ENCODE data around the gene NEURL1. TPM values are rescaled to one million over a fixed set of nuclear protein-coding genes. Genes with fewer than 3 reads are reported as not detected.

NEURL1 gene
- total RNA-seq, 1 donor from 2014 or later, result 12.0 TPM

DNA sequence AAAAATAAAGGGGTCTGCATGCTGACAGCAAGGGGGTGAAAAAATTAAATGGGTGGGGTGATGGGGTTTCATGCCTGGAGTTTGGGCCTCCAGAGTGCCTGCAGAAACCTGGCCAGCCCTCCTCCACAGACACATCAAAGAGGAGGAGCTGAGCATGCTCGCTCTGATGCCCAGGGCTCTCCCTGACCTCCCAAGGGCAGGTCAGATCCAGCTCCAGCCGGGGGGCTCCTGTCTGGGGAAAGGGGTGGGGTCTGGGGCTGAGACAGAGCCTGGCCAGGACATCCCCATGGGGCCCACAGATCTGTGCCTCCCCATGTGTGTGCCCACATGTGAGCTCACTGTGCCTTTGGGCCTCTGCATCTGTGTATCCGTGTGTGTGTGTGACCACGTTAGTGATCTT lies 33.9 kb upstream of the NEURL1 start:
- Histone ChIP-seq H3K4me1 (ENCODE audit: control insufficient read depth in 3 of 3, insufficient read depth in 3 of 3, low read length in 3 of 3) (no peaks in the 10 kb centered on the region), H3K27ac (ENCODE audit: low read depth, low read length) (no peak overlapping the region), H3K9me3 (ENCODE audit: control insufficient read depth in 3 of 3, low read length in 3 of 3) (no peaks in the 10 kb centered on the region), H3K4me3 (ENCODE audit: low read length in 3 of 3) (no peak overlapping the region), H3K9ac (ENCODE audit: low read depth in 1 of 3, low read length in 3 of 3) (no peak overlapping the region), H3K27me3 (ENCODE audit: control insufficient read depth in 3 of 3, insufficient read depth in 3 of 3, low read length in 3 of 3) (no peaks in the 10 kb centered on the region), H3K36me3 (ENCODE audit: control insufficient read depth in 3 of 3, insufficient read depth in 3 of 3, low read length in 3 of 3) (no peaks in the 10 kb centered on the region)

DNA sequence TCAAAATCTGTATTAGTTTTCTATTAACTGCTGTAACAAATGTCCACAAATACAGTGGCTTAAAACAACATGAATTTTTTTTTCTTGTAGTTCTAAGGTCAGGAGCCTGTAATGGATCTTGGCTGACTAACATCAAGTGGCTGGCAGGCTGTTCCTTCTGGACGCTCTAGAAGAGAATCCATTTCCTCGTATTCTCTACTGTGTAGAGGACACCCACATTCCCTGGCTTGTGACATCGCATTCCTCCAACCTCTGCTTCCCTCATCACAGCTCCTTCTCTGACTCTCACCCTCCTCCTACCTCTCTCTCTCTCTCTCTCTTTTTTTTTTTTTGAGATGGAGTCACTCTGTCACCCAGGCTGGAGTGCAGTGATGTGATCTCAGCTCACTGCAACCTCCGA lies 30.0 kb upstream of the NEURL1 start:
- no peak overlapping the region for H3K4me3 ChIP-seq (ENCODE audit: low read length in 3 of 3)

DNA sequence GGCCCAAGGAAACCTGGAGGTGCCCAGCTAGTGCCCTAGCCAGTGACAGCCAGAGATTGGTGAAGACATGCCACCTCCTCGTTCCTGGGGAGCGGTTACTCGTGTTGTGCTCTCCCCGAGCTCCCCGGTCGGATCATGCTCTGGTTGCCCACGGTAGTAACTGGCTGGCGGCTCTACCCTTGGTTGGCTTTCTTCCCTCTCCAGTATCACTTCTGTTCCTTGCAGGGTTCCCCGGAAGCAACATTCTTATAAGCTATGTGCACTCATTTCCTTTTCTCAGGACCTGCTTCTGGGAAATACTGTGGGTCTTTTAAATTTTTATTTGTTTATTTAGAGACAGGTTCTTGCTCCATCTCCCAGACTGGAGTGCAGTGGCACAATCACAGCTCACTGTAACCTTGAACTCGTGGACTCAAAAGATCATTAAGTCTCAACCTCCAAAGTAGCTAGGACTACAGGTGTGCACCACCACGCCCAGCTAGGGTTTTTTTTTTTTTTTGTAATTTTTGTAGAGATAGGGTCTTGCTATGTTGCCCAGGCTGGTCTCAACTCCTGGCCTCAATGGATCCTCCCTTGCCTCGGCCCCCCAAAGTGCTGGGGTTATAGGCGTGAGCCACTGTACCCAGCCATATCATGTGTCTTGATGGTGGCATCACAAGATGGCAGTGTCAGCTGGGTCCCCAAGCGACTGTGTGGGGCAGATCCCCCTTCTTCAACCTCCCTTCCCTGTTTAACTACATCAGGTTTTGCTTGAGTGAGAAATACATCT lies 27.9 kb upstream of the NEURL1 start:
- Histone ChIP-seq H3K4me1 (ENCODE audit: control insufficient read depth in 3 of 3, insufficient read depth in 3 of 3, low read length in 3 of 3) (peaks cover 0 to under 1% (median 0%) of the 10 kb centered on the region in 3 donors), H3K36me3 (ENCODE audit: control insufficient read depth in 3 of 3, insufficient read depth in 3 of 3, low read length in 3 of 3) (no peaks in the 10 kb centered on the region), H3K4me3 (ENCODE audit: low read length in 3 of 3) (no peak overlapping the region), H3K9ac (ENCODE audit: low read depth in 1 of 3, low read length in 3 of 3) (no peak overlapping the region), H3K27ac (ENCODE audit: low read depth, low read length) (no peak overlapping the region), H3K9me3 (ENCODE audit: control insufficient read depth in 3 of 3, low read length in 3 of 3) (no peaks in the 10 kb centered on the region), H3K27me3 (ENCODE audit: control insufficient read depth in 3 of 3, insufficient read depth in 3 of 3, low read length in 3 of 3) (no peaks in the 10 kb centered on the region)

More for the DNA sequence above, 30.0 kb upstream of the NEURL1 start:
- Histone ChIP-seq H3K4me1 (ENCODE audit: control insufficient read depth in 3 of 3, insufficient read depth in 3 of 3, low read length in 3 of 3) (no peaks in the 10 kb centered on the region), H3K9ac (ENCODE audit: low read depth in 1 of 3, low read length in 3 of 3) (no peak overlapping the region), H3K27ac (ENCODE audit: low read depth, low read length) (no peak overlapping the region), H3K9me3 (ENCODE audit: control insufficient read depth in 3 of 3, low read length in 3 of 3) (no peaks in the 10 kb centered on the region), H3K27me3 (ENCODE audit: control insufficient read depth in 3 of 3, insufficient read depth in 3 of 3, low read length in 3 of 3) (no peaks in the 10 kb centered on the region), H3K36me3 (ENCODE audit: control insufficient read depth in 3 of 3, insufficient read depth in 3 of 3, low read length in 3 of 3) (no peaks in the 10 kb centered on the region)

DNA sequence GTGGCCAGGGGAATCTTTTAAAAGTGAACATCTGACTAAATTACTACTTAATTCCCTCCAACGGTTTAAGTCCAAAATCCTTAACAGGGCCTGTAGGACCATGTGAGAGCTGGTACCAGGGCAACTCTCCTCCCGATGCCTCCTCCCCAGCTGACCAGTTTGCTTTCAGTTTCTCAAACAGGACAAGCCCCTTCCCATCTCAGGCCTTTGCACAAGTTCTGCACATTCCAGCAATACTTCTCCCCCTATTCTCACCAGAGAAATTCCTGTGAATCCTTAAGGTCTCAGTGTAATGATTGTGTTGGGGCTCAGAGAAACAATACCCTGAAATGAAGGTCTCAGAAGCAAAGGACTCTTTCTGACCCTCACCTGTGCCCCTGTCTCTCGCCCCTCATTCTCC lies 26.8 kb upstream of the NEURL1 start:
- H3K9me3 ChIP-seq (ENCODE audit: control insufficient read depth in 3 of 3, low read length in 3 of 3), result no peaks in the 10 kb centered on the region
- peaks cover 2 to 6% (median 3%) of the 10 kb centered on the region in 3 donors for H3K4me1 ChIP-seq (ENCODE audit: control insufficient read depth in 3 of 3, insufficient read depth in 3 of 3, low read length in 3 of 3)
- peaks cover 0 to 6% (median 0%) of the 10 kb centered on the region in 3 donors for H3K27me3 ChIP-seq (ENCODE audit: control insufficient read depth in 3 of 3, insufficient read depth in 3 of 3, low read length in 3 of 3)
- no peak overlapping the region for H3K9ac ChIP-seq (ENCODE audit: low read depth in 1 of 3, low read length in 3 of 3)
- H3K4me3 ChIP-seq (ENCODE audit: low read length in 3 of 3), result no peak overlapping the region
- H3K27ac ChIP-seq (ENCODE audit: low read depth, low read length), result no peak overlapping the region
- no peaks in the 10 kb centered on the region for H3K36me3 ChIP-seq (ENCODE audit: control insufficient read depth in 3 of 3, insufficient read depth in 3 of 3, low read length in 3 of 3)

DNA sequence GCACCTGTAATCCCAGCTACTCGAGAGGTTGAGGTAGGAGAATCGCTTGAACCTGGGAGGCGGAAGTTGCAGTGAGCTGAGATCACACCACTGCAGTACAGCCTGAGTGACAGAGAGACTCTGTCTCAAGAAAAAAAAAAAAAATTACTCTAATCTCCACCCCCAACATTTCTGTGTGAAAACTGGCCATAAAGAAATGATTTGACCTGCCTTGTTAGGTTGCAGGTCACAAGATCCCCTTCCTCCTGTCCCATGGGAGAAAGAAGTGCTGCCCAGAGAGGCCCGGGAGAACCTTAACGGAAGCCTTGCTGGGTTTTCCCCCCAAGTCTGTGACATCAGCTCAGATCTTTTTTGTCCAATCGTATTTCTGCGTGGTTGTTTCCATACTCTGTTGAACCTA lies 26.1 kb upstream of the NEURL1 start:
- Histone ChIP-seq H3K4me1 (ENCODE audit: control insufficient read depth in 3 of 3, insufficient read depth in 3 of 3, low read length in 3 of 3) (peaks cover 2 to 6% (median 5%) of the 10 kb centered on the region in 3 donors), H3K36me3 (ENCODE audit: control insufficient read depth in 3 of 3, insufficient read depth in 3 of 3, low read length in 3 of 3) (no peaks in the 10 kb centered on the region)

DNA sequence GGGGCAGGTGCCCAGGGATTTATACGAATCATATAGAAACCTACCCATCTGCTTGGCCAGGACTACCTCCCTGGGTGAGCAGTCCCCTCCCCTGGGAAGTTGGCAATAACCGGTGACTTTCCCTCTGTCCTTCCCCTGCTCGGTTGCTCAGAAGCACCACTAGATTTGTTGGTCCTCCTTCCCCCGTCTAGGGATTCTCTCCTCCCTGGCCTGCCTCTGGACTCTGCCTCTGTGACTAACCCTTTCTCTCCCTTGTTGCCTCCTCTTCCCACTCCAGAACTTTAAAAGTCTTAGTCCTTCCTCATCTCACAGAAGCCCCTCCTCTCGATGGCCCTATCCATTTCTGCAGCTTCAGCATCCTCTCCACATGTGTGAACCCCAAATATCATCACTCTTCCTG lies 24.3 kb upstream of the NEURL1 start:
- H3K27ac ChIP-seq (ENCODE audit: low read depth, low read length), result no peak overlapping the region
- H3K4me3 ChIP-seq (ENCODE audit: low read length in 3 of 3), result no peak overlapping the region
- H3K27me3 ChIP-seq (ENCODE audit: control insufficient read depth in 3 of 3, insufficient read depth in 3 of 3, low read length in 3 of 3), result peaks cover 0 to 6% (median 0%) of the 10 kb centered on the region in 3 donors
- no peaks in the 10 kb centered on the region for H3K9me3 ChIP-seq (ENCODE audit: control insufficient read depth in 3 of 3, low read length in 3 of 3)
- no peaks in the 10 kb centered on the region for H3K36me3 ChIP-seq (ENCODE audit: control insufficient read depth in 3 of 3, insufficient read depth in 3 of 3, low read length in 3 of 3)
- H3K9ac ChIP-seq (ENCODE audit: low read depth in 1 of 3, low read length in 3 of 3), result no peak overlapping the region
- H3K4me1 ChIP-seq (ENCODE audit: control insufficient read depth in 3 of 3, insufficient read depth in 3 of 3, low read length in 3 of 3), result peaks cover 2 to 6% (median 5%) of the 10 kb centered on the region in 3 donors

More for the DNA sequence above, 26.1 kb upstream of the NEURL1 start:
- Histone ChIP-seq H3K27ac (ENCODE audit: low read depth, low read length) (no peak overlapping the region), H3K27me3 (ENCODE audit: control insufficient read depth in 3 of 3, insufficient read depth in 3 of 3, low read length in 3 of 3) (peaks cover 0 to 6% (median 0%) of the 10 kb centered on the region in 3 donors), H3K9ac (ENCODE audit: low read depth in 1 of 3, low read length in 3 of 3) (no peak overlapping the region), H3K4me3 (ENCODE audit: low read length in 3 of 3) (no peak overlapping the region), H3K9me3 (ENCODE audit: control insufficient read depth in 3 of 3, low read length in 3 of 3) (no peaks in the 10 kb centered on the region)

DNA sequence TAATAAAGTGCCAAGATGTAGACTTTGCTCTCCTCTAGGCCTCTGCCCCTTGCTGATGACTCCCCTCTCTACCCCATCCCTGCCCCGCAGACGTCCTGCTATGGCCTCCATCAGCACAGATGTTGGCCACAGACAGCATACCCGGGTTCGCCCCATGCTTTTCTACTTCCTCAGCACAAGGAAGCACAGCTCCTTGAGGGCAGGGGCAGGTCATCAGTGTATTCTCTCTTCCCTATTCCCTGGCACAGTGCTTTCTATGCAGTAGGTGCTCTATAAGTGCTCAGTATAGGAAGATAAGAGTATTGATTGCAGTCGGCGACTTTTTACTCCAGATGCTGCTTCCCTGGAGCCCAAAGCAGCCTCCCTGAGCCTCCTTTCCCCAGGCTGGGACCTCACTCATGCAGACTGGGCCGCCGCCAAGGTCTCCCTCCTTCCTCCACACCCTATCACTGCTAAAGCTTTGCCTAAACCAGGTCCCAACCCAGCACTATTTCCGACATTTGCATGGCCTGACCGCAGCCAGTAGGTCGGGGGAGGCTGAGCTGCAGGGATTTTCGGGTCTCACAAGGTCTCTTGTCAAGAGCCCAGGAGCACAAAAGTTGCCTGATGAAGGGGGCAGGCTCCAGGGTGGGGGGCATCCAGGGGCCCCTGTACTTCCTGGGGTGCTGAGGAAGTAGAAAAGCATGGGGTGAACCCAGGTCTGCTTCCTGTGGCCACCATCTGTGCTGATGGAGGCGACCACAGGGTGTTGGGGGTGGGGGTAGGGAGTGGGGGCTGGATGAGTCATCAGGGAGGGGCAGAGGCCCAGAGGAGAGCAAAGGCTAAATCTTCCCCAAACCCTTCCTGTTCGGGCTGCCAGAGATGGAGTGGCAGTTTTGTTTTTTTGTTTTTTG lies 22.5 kb upstream of the NEURL1 start:
- no peak overlapping the region for H3K9ac ChIP-seq (ENCODE audit: low read depth in 1 of 3, low read length in 3 of 3)
- no peaks in the 10 kb centered on the region for H3K36me3 ChIP-seq (ENCODE audit: control insufficient read depth in 3 of 3, insufficient read depth in 3 of 3, low read length in 3 of 3)
- no peaks in the 10 kb centered on the region for H3K9me3 ChIP-seq (ENCODE audit: control insufficient read depth in 3 of 3, low read length in 3 of 3)
- H3K27ac ChIP-seq (ENCODE audit: low read depth, low read length), result no peak overlapping the region
- H3K27me3 ChIP-seq (ENCODE audit: control insufficient read depth in 3 of 3, insufficient read depth in 3 of 3, low read length in 3 of 3), result peaks cover 0 to 6% (median 0%) of the 10 kb centered on the region in 3 donors
- H3K4me1 ChIP-seq (ENCODE audit: control insufficient read depth in 3 of 3, insufficient read depth in 3 of 3, low read length in 3 of 3), result peaks cover 2 to 6% (median 5%) of the 10 kb centered on the region in 3 donors
- no peak overlapping the region for H3K4me3 ChIP-seq (ENCODE audit: low read length in 3 of 3)

DNA sequence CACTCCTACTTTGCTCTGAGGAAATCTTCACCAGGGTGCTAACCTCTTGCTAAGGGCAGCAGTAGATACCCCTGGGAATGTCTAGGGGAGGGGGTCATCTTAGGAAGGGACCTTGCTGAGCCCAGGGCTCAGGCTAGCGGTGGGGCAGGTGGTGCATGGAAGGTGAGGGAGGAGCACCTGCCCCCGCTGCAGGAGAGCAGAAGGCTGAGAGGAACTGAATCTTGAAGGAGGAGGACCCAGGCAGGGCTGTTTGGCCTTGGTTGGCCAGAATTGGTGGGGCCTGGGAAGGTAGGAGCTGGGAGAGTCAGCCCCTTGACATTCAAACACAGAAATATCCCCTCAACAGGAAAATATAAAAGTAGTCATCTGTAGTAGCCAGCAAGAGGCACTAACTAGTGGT lies 21.5 kb upstream of the NEURL1 start:
- Histone ChIP-seq H3K27ac (ENCODE audit: low read depth, low read length) (no peak overlapping the region), H3K9ac (ENCODE audit: low read depth in 1 of 3, low read length in 3 of 3) (no peak overlapping the region), H3K36me3 (ENCODE audit: control insufficient read depth in 3 of 3, insufficient read depth in 3 of 3, low read length in 3 of 3) (no peaks in the 10 kb centered on the region), H3K27me3 (ENCODE audit: control insufficient read depth in 3 of 3, insufficient read depth in 3 of 3, low read length in 3 of 3) (peaks cover 0 to 6% (median 0%) of the 10 kb centered on the region in 3 donors), H3K4me1 (ENCODE audit: control insufficient read depth in 3 of 3, insufficient read depth in 3 of 3, low read length in 3 of 3) (peaks cover 2 to 6% (median 5%) of the 10 kb centered on the region in 3 donors), H3K4me3 (ENCODE audit: low read length in 3 of 3) (no peak overlapping the region), H3K9me3 (ENCODE audit: control insufficient read depth in 3 of 3, low read length in 3 of 3) (no peaks in the 10 kb centered on the region)

DNA sequence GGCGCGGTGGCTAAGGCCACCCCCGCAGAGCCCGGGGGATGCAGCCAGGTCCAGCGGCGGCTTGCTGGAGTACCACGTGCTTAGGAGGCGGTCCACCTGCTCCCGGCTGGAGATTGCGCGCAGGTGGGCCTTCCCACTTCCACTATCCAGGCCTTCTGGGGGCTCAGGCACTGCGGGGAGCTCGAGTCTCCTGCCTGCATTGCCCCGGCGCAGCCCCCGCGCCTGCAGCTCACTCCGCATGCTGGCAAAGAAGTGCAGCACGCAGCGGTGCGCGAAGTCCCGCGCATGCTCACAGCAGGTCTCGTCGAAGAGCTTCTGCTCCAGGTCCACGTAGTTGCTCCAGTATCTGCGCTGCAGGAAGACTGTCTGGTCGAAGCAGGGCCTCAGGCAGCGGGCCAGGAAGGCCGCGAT lies 20.2 kb upstream of the NEURL1 start:
- no peaks in the 10 kb centered on the region for H3K9me3 ChIP-seq (ENCODE audit: control insufficient read depth in 3 of 3, low read length in 3 of 3)
- peaks cover 0 to 6% (median 0%) of the 10 kb centered on the region in 3 donors for H3K27me3 ChIP-seq (ENCODE audit: control insufficient read depth in 3 of 3, insufficient read depth in 3 of 3, low read length in 3 of 3)
- H3K4me1 ChIP-seq (ENCODE audit: control insufficient read depth in 3 of 3, insufficient read depth in 3 of 3, low read length in 3 of 3), result peaks cover 2 to 6% (median 5%) of the 10 kb centered on the region in 3 donors
- no peak overlapping the region for H3K27ac ChIP-seq (ENCODE audit: low read depth, low read length)
- no peak overlapping the region for H3K4me3 ChIP-seq (ENCODE audit: low read length in 3 of 3)
- no peaks in the 10 kb centered on the region for H3K36me3 ChIP-seq (ENCODE audit: control insufficient read depth in 3 of 3, insufficient read depth in 3 of 3, low read length in 3 of 3)
- H3K9ac ChIP-seq (ENCODE audit: low read depth in 1 of 3, low read length in 3 of 3), result no peak overlapping the region

DNA sequence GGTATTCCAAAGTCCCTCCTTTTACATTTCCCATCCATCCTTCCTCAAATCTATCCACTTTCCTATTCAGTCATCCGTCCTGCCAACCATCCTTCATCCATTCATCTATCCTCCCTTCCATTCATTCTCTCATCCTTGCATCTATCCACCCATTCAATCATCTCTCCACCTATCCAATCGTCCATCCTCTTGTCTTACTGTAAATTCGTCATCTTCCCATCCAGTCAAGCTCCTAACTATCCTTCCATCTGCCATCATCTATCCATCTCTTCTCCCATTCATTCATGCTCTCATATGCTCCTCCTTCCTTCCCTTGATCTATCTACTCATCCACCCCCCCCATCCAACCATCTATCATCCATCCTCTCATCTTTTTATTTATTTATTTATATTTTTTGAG lies 19.4 kb upstream of the NEURL1 start:
- Histone ChIP-seq H3K36me3 (ENCODE audit: control insufficient read depth in 3 of 3, insufficient read depth in 3 of 3, low read length in 3 of 3) (no peaks in the 10 kb centered on the region), H3K9me3 (ENCODE audit: control insufficient read depth in 3 of 3, low read length in 3 of 3) (no peaks in the 10 kb centered on the region), H3K27me3 (ENCODE audit: control insufficient read depth in 3 of 3, insufficient read depth in 3 of 3, low read length in 3 of 3) (peaks cover 0 to 6% (median 0%) of the 10 kb centered on the region in 3 donors), H3K4me1 (ENCODE audit: control insufficient read depth in 3 of 3, insufficient read depth in 3 of 3, low read length in 3 of 3) (peaks cover 2 to 6% (median 5%) of the 10 kb centered on the region in 3 donors), H3K9ac (ENCODE audit: low read depth in 1 of 3, low read length in 3 of 3) (no peak overlapping the region), H3K4me3 (ENCODE audit: low read length in 3 of 3) (no peak overlapping the region), H3K27ac (ENCODE audit: low read depth, low read length) (no peak overlapping the region)

Data from skeletal muscle tissue (tissue), 4 donors.